Measurements from ENCODE around the gene MRPL32.
A peak's percentile ranks its signal among the peaks of the same experiment; 100 is the strongest.

MRPL32 gene

DNA sequence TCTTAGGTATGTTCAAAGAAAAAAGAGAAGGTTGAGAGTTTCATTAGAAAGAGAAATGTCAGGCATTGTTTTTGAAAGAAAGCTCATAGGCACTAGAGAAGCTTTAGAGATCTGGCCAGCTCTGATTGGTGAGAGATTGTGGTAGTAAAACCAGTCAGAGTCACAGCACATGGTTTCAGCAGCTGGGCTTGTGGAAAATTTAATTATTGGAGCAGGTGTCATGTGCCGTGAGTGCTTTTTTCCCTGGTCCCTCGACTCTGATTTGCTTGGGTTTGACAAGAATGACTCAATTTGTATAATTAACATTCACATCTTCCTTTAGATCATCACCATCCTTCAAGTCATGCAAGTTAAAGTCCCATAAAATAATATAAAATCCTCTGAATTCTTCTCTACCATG lies 35.2 kb downstream of the MRPL32 start:
- DNase-seq = no peak

- DNase-seq = peak; percentile 24
Observed at GRCh38 chr7:42972699-42973500, 40.7 kb downstream of the MRPL32 start.

DNA sequence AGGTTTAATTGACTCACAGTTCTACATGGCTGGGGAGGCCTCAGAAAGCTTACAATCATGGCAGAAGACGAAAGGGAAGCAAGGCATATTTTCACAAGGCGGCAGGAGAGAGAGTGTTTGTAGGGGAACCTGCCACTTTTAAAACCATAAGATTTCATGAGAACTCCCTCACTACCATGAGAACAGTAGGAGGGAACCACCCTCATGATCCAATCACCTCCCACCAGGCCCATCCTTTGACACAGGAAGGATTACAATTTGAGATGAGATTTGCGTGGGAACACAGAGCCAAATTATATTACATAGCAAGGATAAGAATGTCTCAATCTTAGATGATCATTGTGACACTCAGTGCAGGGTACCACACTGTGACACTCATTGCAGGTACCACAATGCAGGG lies 44.2 kb downstream of the MRPL32 start:
- no peak for DNase-seq

GRCh38 chr7:42978496-42978895 lies 46.3 kb downstream of the MRPL32 start:
- no peak for DNase-seq

GRCh38 chr7:42980084-42980483 lies 47.9 kb downstream of the MRPL32 start:
- no peak for DNase-seq

DNA sequence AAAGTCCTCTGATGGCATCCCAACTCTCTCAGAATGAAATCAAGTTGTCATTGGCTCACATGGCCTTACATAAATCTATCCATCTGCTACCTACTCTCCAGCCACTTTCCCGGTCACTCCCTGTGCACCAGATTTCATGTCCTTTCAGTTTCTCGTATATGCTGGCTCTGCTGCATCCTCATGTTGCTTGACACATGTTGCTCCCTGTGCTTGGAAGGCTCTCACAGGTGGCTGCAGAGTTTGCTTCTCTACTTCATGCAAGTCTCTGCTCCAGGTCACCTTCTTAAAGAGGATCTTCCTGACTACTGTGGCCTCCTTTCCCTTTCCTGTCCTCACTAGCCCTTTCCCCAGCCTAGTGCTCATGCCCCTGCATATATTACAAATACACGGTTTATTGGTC lies 48.3 kb downstream of the MRPL32 start:
- DNase-seq = no peak

- DNase-seq = no peak
Observed at GRCh38 chr7:42981601-42982000, 49.4 kb downstream of the MRPL32 start.

- DNase-seq = no peak
Observed at GRCh38 chr7:42982604-42983115, 50.5 kb downstream of the MRPL32 start.

DNA sequence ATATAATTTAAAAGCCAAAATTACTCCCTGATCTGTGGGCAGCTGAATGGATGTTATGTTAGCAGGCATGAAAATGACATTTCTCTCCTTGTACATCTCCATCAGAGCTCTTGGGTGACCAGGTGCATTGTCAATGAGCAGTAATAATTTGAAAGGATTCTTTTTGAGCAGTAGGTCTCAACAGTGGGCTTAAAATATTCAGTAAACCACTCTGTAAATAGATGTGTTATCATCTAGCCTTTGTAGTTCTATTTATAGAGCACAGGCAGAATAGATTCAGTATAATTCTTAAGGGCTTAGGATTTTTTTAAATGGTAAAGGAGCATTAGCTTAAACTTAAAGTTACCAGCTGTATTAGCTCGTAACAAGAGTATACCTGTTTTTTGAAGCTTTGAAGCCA lies 52.0 kb downstream of the MRPL32 start:
- no peak for DNase-seq

- no peak for DNase-seq
Observed at GRCh38 chr7:42986213-42986612, 54.0 kb downstream of the MRPL32 start.

GRCh38 chr7:42986781-42987248 lies 54.6 kb downstream of the MRPL32 start:
- no peak for DNase-seq

All from amniotic stem cell (primary cell).